Measurements from ENCODE around the gene SYTL3. TPM values are rescaled to one million over a fixed set of nuclear protein-coding genes. Genes with fewer than 3 reads are reported as not detected.
"Not testable (repeated sequence)": the region's sequence is repeated elsewhere in the genome, so short reads cannot be mapped to it uniquely, and the experiment has no call there.

The SYTL3 gene
- total RNA-seq, 1 donor from 2014 or later = 5.7 TPM

DNA sequence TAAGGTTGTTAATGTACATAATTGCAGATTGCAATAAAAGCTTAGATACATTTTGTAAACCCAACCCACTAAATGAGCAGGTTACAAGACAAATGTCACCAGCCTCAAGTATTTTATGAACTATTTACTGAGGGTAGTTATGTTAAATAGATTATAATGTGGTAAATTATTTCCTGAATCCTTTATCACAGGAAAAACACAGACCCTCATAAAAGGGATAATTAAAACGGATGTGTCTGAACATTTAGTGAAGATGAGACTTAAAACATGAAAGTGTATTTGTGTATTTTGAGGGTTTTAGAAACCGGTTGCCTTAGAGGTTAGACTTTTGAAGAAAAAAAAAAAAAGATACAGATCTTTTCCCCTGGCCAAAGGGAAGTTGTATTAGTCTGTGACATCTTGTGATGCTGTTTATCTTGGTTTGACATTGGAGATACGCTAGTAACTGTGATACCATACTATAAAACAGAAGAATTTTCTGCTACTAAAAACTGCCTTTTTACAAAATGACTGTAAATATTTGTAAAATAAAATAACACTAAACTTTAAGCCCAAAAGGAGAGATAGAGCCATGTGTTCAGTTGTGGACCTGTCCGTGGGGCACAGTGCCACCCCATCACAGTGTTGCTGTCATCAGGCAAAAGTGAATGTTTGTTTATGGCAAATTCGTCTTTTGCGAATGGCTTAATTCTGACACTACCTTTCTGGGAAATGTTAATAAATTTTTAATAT, 15.0 kb upstream of the SYTL3 start:
- DNase-seq (ENCODE audit: low spot score) = no peak
- intact Hi-C loops (cut with DNase I) = no loop called here

DNA sequence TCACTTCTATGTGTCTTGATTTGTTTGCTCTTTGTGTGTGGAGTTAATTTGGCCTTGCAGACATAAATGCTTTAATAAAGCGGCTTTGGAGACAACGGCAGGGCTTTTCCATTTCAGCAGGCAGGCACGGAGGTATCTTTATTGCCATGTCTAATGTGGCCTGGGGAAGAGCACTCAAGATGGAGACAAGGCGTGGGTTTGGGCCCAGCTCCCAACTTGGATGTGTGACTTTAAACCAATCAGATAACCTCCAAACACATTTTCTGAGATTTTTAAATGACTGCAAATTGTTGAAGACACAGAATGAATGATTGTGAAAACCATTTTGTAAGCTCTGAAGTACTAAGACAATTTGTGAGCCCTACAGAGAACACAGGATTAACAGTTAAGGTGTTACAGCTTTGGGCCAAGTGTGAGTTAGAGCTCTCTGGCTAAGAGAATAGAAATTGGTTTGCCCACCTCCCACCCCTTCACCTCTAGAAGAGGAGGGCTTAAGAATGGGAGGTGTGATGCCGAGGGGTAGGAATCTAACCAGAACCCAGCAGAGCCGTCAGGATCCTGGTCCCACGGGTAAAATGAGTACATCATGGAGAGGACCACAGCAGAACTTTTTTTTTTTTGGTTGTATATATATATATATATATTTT, 14.3 kb upstream of the SYTL3 start:
- DNase-seq (ENCODE audit: low spot score) = no peak
- intact Hi-C loops (cut with DNase I) = no loop called here

DNA sequence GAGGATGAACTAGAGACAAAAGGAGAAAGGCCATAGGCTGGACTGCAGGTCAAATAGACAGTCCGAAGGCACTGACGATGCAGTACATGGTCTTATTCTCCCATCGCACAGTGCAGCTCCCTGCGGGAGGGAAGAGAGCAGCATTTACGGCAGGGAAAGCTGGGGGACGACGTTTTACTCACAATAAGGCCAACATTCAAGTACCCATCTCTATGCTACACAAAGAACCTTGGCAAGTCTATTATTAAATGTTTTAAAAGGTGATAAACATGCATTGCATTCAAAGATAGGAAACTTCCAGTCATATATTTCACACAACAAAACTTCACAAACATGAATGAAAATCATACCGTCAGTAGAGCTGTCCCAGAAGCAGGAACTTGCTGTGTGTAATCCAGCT, 13.1 kb upstream of the SYTL3 start:
- no peak for DNase-seq (ENCODE audit: low spot score)
- intact Hi-C loops (cut with DNase I) = no loop called here

DNA sequence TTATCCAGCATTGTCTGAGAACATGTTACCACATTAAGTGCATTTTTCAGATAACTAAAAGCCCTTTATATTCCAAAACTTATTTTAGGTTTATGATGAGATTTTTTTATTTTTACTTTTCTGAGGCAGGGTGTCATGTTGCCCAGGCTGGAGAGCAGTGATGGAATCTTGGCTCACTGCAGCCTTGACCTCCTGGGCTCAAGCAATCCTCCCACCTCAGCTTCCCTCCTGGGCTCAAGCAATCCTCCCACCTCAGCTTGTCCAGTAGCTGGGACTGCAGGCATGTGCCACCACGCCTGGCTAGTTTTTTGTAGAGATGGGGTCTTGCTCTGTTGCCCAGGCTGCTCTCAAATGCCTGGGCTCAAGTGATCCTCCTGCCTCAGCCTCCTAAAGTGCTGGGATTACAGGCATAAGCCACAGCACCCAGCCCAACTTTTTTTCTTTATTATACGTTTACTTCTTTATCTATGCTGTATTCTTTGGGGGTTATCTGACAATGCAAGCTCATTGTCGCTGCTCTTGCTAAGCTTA, 11.5 kb upstream of the SYTL3 start:
- intact Hi-C loops (cut with DNase I) = no loop called here
- no peak for DNase-seq (ENCODE audit: low spot score)

DNA sequence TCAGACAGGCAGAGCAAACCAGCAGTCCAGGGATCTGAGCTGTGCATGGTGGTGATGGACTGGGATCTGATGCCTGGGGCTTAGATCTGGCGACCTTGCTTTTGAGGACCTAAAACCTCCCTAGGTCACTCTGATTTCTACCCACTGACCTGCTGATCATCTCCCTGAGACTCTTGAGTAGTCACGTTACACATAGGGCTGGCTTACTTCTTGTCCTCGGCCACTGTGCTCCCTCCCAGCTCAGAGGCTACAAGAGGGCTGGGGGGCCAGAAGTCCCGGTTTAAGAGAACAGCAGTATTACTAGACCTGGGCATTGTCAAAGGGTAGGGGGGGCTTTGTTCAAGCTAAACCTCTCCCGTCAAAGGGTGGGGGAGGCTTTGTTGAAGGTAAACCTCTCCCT, 10.8 kb upstream of the SYTL3 start:
- DNase-seq (ENCODE audit: low spot score) = no peak
- intact Hi-C loops (cut with DNase I) = no loop called here

DNA sequence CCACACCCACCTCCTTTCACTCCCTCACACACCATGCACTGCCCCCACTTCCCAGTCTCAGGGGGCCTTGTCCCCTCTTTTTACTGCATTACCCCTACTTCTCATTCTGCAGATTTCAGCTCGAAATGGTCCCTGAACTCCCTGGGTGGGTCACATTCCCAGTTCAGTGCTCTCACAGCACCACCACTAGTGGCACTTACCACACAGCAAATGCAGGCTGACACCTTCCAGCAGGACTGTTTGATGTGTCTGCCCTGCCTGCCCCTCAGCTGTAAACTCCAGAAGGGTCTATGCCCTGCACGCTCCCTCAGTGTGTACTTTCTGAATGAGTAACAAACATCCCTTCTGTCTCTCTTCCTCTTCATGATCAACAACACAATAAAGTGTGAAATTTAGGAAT, 9.3 kb upstream of the SYTL3 start:
- no peak for DNase-seq (ENCODE audit: low spot score)
- intact Hi-C loops (cut with DNase I) = loop anchor here (5.0 kb wide), 1 partner anchor 67 kb away; no protein-coding TSS in a partner anchor

DNA sequence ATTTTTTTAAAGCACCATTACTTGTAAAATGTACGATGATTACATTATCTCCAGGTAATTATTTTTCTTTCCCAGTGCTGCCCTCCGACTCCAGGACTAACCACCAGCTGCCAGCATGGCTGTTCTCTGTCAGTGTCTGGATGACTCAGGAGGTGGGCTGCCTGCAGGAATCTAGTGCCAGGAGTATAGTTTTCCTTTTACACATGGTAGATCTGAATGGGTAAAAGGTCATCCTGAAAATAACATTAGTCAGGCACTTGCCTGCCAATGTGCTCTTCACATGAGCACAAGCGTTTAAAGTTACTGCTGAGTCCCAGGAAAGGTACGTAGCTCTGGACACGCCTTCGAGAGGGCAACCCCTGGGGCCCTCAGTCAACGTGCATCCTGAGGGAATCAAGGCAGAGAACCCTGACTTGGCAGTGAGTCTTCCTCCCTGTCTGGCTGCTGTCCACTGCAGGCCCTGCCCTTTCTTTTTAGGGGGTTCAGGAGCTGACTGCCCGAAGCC, 7.7 kb upstream of the SYTL3 start:
- intact Hi-C loops (cut with DNase I) = loop anchor here (5.0 kb wide), 1 partner anchor 65 kb away; no protein-coding TSS in a partner anchor
- DNase-seq (ENCODE audit: low spot score) = no peak

DNA sequence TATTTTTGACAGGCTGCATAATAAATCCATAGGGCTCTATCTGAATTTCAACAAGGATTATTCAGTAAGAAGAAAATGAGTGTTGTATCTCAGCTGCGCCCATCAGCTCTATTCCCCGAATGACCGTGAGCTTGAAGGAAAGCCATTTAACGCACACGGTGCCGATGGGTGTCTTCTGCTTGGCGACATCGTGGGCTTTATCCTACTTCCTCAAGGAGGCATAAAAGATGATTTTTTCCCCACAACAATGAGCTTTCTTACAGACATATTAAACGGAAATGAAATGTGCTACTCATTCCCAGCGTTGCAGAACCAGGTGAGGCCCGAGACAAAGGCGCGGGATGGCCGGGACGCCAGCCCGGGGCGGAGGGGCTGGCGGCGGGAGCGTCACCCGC, 6.0 kb upstream of the SYTL3 start:
- no peak for DNase-seq (ENCODE audit: low spot score)
- intact Hi-C loops (cut with DNase I) = loop anchor here (5.0 kb wide), 1 partner anchor 63 kb away; no protein-coding TSS in a partner anchor

DNA sequence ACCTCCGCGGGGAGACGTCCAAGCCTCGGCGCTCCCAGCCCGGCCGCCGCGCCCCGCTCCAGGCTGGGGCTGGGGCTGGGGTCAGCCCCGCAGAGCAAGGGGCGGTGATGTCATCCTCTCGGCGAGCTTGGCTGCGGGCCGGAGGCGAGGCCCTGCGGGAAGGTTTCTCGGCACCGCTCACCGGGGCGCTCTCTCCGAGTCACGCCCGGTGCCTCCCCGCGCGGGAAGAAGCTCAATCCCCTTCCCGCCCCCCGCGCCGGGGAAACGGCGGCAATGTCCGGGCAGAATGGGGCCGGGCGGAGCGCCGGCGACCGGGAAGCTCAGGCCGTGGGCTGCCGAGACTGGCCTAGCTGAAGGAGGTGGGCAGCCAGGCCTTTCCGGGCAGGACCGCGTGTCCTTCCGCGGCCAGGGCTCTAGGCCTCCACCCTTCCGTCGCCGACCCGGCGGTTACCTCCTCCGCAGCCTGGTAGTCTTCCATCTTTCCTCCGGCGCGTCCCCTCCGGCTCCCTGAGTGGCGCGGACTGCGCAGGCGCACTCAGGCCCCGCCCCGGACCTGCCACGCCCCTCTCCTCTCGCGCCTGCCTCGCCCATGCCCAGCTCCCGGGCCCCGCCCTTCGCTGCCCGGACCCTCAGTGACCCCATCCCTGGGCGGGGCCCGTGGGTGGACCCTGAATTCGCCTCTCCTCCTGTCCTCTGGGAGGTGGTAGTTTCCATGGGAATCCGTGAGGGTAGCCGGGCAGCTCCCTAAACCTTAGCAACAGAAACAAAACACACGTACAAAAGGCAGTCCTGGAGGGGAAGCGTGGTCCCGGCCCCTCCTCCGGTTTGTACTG, 5.4 kb upstream of the SYTL3 start, which contains the start of gene DYNLT1:
Gene DYNLT1 (minus strand): TSS at position 513 of the 833 bp plus-strand sequence. CDS start 35 bp downstream, at position 478.
- intact Hi-C loops (cut with DNase I) = loop anchor here (5.0 kb wide), 1 partner anchor 63 kb away; no protein-coding TSS in a partner anchor
- DNase-seq (ENCODE audit: low spot score) = peak; percentile 97

DNA sequence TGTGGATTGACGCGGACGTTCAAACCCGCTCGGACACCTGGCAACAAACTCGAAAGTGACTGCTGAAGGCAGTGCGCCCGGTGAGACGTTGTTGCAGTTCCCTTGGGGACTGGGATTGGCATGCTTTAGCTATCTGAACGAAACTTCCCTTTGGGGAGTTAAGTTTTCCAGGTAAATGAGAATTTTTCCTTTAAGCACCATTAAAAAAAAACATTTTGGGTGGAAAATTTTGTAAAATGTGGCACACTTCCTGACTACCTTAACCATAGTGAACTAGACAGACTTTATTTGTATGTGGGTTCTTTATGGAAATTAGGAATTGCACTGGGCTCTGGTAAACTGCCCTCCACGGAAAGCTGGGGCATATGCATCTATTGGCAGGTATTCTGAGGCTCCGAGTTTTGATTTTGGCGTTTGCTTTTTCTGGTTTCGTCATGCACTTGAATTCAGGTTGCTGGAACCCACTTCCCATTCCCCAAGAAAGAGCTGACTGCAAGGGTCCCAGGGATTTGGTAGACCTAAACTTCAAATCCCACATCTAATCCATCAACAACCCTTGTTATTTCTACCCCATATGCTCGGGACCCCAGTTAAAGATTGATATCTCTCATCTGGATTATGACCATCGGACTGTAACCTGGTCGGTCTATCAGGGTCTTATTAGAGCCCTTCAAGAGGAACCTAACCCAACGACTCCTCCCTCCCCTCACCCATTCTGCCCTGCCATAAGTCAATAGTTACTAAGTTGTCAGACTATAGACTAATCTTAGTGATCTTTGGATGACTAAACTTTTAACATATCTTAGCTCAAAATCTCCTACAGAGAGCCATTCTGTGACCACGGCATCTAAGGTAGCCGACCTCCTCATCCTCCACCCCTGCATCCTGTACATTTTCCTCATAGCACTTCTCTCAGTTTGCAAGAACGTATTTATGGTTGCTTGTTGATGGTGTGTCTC, 4.5 kb upstream of the SYTL3 start:
- DNase-seq (ENCODE audit: low spot score) = no peak
- intact Hi-C loops (cut with DNase I) = no loop called here

DNA sequence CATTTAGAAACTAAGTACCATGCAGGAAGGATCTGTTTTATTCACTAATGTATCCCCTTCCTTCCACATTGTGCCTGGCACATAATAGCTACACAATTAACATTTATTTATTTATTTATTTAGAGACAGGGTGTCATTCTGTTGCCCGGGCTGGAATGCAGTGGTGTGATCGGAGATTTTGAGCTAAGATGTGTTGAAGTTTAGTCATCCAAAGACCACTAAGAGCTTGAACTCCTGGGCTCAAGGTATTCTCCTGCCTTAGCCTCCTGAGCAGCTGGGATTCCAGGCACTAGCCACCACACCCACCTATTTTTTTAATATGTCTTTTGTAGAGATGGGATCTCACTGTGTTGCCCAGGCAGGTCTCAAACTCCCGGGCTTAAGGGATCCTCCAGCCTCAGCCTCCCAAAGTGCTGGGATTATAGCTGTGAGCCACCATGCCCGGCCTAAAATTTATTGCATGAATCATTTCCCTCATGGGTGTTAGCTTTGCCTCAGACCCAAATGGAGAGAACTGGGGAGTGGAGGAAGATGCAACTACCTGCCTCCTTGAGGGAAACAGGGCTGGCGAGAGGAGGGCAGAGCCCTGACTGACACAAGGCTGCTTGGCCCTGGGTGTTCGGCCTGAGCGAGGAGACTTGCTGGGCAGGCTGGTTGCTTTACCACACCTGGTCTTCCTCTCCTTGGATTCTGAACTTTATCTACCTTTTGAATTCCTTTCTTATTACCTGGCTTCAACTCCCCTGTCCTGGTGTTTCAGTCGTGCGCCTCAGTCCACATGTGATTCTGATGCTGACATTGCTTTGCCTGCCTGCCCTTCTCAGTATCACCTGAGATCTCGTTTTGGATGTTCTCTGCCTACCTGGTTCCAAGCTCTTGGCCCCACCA, 3.6 kb upstream of the SYTL3 start:
- no peak for DNase-seq (ENCODE audit: low spot score)
- intact Hi-C loops (cut with DNase I) = no loop called here

DNA sequence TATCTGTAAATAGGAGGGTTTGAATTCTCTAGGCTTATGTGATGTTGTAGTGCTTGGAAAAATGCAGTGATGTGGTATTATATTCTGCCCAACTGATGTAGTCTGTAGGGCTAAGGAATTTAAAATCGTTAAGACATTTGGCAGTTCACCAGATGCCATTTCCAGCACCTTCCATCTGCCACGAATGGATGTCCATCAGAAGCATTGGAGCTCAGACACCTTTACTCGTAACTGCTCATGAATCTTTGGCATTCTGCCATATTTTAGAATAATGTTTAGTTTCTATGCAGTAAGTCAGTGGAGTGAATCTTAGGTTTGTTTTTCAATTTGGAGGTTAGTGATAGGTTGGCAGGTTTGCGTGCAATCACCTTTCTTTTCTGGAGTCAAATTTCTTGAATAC, 2.4 kb upstream of the SYTL3 start:
- DNase-seq (ENCODE audit: low spot score) = no peak
- intact Hi-C loops (cut with DNase I) = no loop called here

DNA sequence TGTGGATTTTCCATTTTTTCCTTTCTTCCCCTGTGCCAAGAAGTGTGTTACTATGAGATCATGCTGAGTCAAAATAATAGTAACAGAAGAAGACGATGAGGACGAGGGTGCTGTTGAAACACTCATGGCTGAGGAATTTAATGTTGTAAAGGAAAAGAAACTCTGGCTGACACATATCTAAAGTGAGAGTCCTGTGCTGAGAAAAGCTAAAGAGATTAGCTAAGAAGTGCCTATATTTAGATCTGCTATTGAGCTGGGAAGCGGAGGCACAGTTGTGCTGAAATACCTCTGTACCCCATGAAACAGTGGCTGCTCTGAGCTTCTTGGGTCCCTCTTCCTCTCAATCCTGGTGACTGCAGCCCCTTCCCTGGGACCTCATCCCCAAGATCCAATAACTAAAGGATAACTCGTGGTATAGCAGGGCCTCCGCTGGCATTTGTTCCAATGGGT, 1.1 kb upstream of the SYTL3 start:
- DNase-seq (ENCODE audit: low spot score) = no peak
- intact Hi-C loops (cut with DNase I) = no loop called here

DNA sequence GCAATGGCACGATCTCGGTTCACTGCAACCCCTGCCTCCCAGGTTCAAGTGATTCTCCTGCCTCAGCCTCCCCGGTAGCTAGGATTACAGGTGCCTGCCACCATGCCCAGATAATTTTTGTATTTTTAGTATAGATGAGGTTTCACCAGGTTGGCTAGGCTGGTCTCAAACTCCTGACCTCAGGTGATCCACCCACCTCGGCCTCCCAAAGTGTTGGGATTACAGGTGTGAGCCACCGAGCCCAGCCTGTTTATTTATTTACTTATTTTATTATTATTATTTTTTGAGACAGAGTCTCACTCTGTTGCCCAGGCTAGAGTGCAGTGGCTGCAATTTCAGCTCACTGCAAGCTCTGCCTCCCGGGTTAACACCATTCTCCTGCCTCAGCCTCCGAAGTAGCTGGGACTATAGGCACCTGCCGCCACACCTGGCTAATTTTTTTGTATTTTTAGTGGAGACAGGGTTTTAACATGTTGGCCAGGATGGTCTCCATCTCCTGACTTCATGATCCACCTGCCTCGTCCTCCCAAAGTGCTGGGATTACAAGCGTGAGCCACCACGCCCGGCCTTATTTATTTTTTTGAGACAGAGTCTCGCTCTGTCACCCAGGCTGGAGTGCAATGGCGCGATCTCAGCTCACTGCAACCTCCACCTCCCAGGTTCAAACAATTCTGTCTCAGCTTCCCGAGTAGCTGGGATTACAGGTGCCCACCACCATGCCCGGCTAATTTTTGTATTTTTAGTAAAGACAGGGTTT, 2.3 kb downstream of the SYTL3 start:
- DNase-seq (ENCODE audit: low spot score); intact Hi-C loops (cut with DNase I): not testable (repeated sequence)

DNA sequence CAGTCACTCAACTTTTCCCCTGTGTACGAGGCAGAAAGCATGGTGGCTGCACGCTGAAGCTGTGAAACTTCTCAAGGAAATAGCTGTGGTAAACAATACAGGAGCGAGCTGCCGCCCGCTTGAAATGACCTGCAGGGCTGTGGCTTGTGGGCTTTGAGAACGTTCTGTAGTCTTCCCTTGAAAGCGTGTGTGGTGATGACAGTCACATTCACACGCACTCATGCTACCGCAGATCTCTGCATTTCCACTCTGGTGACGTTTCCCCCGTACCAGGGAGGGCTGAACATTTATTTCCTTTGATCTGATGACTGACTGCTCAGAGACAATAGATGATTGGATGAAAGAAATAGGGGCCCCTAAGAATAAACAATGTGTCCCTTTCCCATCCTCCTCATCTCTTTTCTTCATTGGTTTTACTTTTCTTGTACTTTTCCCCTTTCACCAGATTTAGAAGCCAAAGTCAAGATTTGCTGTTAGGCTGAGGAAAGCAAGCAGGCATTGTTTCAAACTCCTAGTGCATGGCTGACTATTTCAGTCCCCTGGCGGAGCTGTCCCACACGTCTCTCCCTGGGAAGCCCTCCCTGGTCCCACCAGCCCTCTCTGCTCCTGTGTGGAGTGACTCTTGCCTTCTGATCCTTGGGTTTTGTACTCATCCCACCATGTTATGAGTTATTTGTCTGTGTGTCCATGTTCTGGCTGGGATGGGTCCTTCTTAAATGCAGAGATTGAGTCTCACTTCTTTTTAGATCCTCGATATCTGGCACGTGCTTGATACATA, 3.9 kb downstream of the SYTL3 start:
- intact Hi-C loops (cut with DNase I) = no loop called here
- peak; percentile 78 for DNase-seq (ENCODE audit: low spot score)

DNA sequence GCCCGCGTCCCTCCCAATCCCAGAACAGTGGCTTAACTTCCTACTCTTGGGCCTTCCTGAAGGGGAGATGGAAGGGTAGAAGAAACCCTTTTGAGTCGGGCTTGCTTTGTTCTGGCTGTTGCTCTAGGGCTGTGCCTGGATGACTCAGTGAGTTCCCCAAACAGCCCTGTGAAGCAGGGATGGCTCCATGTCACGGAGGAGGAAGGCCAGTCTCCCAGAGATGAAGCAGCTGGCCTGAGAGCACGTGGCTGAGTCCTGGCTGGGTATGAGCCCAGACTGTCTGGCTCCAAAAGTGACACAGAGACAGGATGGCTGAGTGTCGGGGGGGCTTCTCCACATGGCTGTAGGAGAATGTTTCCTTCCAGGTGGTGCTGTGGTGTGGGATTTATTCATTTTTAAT, 4.6 kb downstream of the SYTL3 start:
- peak; percentile 91 for DNase-seq (ENCODE audit: low spot score)
- intact Hi-C loops (cut with DNase I) = no loop called here
